B cell (primary cell): ENCODE measurements around the gene CAPN12. TPM values are rescaled to one million over a fixed set of nuclear protein-coding genes. Genes with fewer than 3 reads are reported as not detected.

ENCODE experiments used
- ATAC-seq: fragments of 200-7000 bp; cut with Tn5 transposase; one replicate; pipeline ENCODE4 v1.10.0; 2021; ENCODE audit warnings: low read depth, mild to moderate bottlenecking, moderate number of reproducible peaks, moderate library complexity
- CTCF ChIA-PET: fragments of 350-600 bp; sonication (Branson Sonifier 250); formaldehyde crosslinking; loops from one replicate; lab custom pipeline; 2021; ENCODE audit warnings: antibody characterized with exemption, inconsistent platforms; lab: Charles Lee
- POLR2A ChIA-PET: fragments of 350-600 bp; sonication (Branson Sonifier 250); formaldehyde crosslinking; loops from one replicate; lab custom pipeline; 2021; ENCODE audit warnings: antibody characterized with exemption; lab: Charles Lee
- DNase-seq: peaks from one replicate; pipeline ENCODE4 v3.0.0; 2013
- H2AFZ ChIP-seq: 2 replicates; pipeline ENCODE4 v1.6.1; 2012; ENCODE audit warnings: mild to moderate bottlenecking, low read depth, low read length; ENCODE audit not compliant: insufficient read depth, poor library complexity, severe bottlenecking
- H3K27ac ChIP-seq, 2 donors: 1 replicate in 1 of 2; 2 replicates in 1 of 2; pipeline ENCODE4 v1.5.1; 2012 to 2013; ENCODE audit warnings: low read length in 2 of 2, mild to moderate bottlenecking in 2 of 2, moderate library complexity in 1 of 2
- H3K27me3 ChIP-seq, 4 experiments: fragments of 200-600 bp in 1 of 4; sonication (generic) in 1 of 4; replicated peaks in 1 of 4; 1 replicate in 2 of 4; 2 replicates in 2 of 4; pipeline versions ENCODE4 v1.6.1 to v1.7.0; 2013 to 2016; ENCODE audit warnings: low read length in 3 of 4, mild to moderate bottlenecking in 2 of 4, mixed read lengths in 1 of 4, moderate library complexity in 1 of 4; ENCODE audit not compliant: insufficient read depth in 4 of 4, control insufficient read depth in 3 of 4; ENCODE audit errors: control extremely low read depth in 1 of 4
- H3K36me3 ChIP-seq, 2 experiments: replicated peaks in 1 of 2; 1 replicate in 1 of 2; 2 replicates in 1 of 2; pipeline versions ENCODE4 v1.6.1 to v1.7.1; 2013; ENCODE audit warnings: low read length in 1 of 2; ENCODE audit not compliant: insufficient read depth in 2 of 2, control insufficient read depth in 1 of 2; ENCODE audit errors: control extremely low read depth in 1 of 2, extremely low read depth in 1 of 2
- H3K4me1 ChIP-seq, 2 donors: fragments of 200-600 bp in 1 of 2; sonication (generic) in 1 of 2; 1 replicate in 1 of 2; 2 replicates in 1 of 2; pipeline versions ENCODE4 v1.5.1 to v1.6.1; 2013 to 2017; ENCODE audit warnings: low read length in 2 of 2; ENCODE audit not compliant: control insufficient read depth in 2 of 2, insufficient read depth in 2 of 2
- H3K4me2 ChIP-seq: replicated peaks from 2 replicates; pipeline ENCODE3; 2012; ENCODE audit warnings: mild to moderate bottlenecking, low read depth, low read length; ENCODE audit not compliant: poor library complexity, severe bottlenecking
- H3K4me3 ChIP-seq, 5 experiments: fragments of 200-600 bp in 1 of 5; sonication (generic) in 1 of 5; 1 replicate in 3 of 5; 2 replicates in 2 of 5; pipeline versions ENCODE4 v1.5.1 to v1.7.0; 2011 to 2016; ENCODE audit warnings: low read length in 4 of 5, mild to moderate bottlenecking in 4 of 5, low read depth in 2 of 5, control low read depth in 1 of 5, moderate library complexity in 1 of 5; ENCODE audit not compliant: insufficient read depth in 1 of 5; ENCODE audit errors: control extremely low read depth in 1 of 5, extremely low read depth in 1 of 5
- H3K79me2 ChIP-seq: fragments of 200-600 bp; sonication (generic); one replicate; pipeline ENCODE4 v1.6.0; 2016; ENCODE audit warnings: low read length; ENCODE audit not compliant: control insufficient read depth, insufficient read depth
- H3K9ac ChIP-seq: fragments of 200-600 bp; sonication (generic); 2 replicates; pipeline ENCODE4 v1.6.1; 2017; ENCODE audit warnings: mild to moderate bottlenecking, low read length, moderate library complexity
- H3K9me3 ChIP-seq, 3 donors: one replicate each; pipeline versions ENCODE4 v1.6.1 to v1.7.1; 2013; ENCODE audit warnings: low read length in 2 of 3; ENCODE audit not compliant: control insufficient read depth in 2 of 3, insufficient read depth in 1 of 3; ENCODE audit errors: control extremely low read depth in 1 of 3
- H4K20me1 ChIP-seq: 2 replicates; pipeline ENCODE4 v1.6.0; 2012; ENCODE audit warnings: mild to moderate bottlenecking, low read length; ENCODE audit not compliant: insufficient read depth, control insufficient read depth, poor library complexity, severe bottlenecking
- H3K27ac Mint-ChIP-seq: one replicate; pipeline ENCODE4 v1.8.0; 2021; ENCODE audit warnings: mixed read lengths
- H3K27me3 Mint-ChIP-seq: one replicate; pipeline ENCODE4 v1.8.0; 2021; ENCODE audit warnings: mixed read lengths
- H3K4me1 Mint-ChIP-seq: one replicate; pipeline ENCODE4 v1.8.0; 2021; ENCODE audit warnings: mixed read lengths
- H3K4me3 Mint-ChIP-seq: one replicate; pipeline ENCODE4 v1.8.0; 2021; ENCODE audit warnings: mixed read lengths
- H3K9me3 Mint-ChIP-seq: one replicate; pipeline ENCODE4 v1.8.0; 2022; ENCODE audit warnings: mixed read lengths; ENCODE audit not compliant: insufficient read depth
- EZH2 ChIP-seq: IDR thresholded peaks from 2 replicates; pipeline ENCODE4 v1.6.1; 2012; ENCODE audit warnings: borderline replicate concordance, low read depth, mild to moderate bottlenecking, moderate library complexity, low read length; ENCODE audit not compliant: insufficient read depth, poor library complexity, severe bottlenecking
- WGBS: methylation state at CpG from one replicate; pipeline ENCODE4 v1.1.5; 2013; ENCODE audit warnings: missing lambda C conversion rate; ENCODE audit not compliant: insufficient coverage; 5-methylcytosine and 5-hydroxymethylcytosine counted together
- intact Hi-C: fragments of 100-400 bp; cut with micrococcal nuclease; formaldehyde crosslinking; loops from one replicate; pipeline ENCODE4 v1.10.0; 2022
- polyA plus RNA-seq: library from polyadenylated mRNA; depleted of rRNA; stranded (reverse); fragments of >200 nt; gene quantifications from 2 replicates; pipeline ENCODE4 v1.2.3, GENCODE V29; 2012
- total RNA-seq, 2 donors: library from RNA; stranded (reverse); fragments of 120-200 nt in 1 of 2; gene quantifications; 1 replicate in 1 of 2; 2 replicates in 1 of 2; pipeline versions ENCODE4 v1.2.3 to v1.2.4, GENCODE V29; 2013 to 2022
- TF ChIP-seq, protein P1 (sequence below): fragments of 200-600 bp; IDR thresholded peaks from one replicate; pipeline ENCODE4 v1.8.0; 2022; ENCODE audit warnings: antibody characterized with exemption, mild to moderate bottlenecking

Gene CAPN12
- total and polyA plus RNA-seq, 2 donors (not counting 1 experiment from before 2014, with no cell fraction given): 28.6 to 104 TPM

DNA sequence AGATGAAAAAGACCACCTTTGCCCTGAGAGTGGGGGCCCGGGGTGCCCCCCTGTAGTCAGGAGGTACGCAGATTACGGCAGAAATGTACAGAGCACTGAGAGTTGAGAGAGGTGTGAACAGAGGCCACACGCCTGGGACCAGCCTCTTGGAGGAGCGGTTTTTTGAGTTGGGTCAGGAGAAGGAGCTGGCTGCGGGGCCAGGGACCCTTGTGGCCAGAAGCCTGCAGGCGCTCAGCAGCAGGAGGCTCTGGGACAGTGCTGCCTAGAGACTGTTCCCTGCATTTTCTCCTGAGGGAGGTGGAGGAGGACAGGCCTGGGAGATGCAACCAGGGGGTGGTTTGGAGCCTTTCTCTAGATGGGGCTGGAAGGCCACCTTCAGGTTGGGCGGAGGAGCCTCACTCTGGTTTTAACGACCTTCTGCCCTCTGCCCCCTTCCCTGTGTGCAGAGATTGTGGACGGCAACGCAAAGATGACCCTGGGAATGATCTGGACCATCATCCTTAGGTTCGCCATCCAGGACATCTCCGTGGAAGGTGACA lies 39.7 kb downstream of the CAPN12 start:
- WGBS: 96% methylated on average over 13 of the region's 13 CpGs
- Histone ChIP-seq H3K79me2 (peaks cover 13% of the 10 kb centered on the region), H3K36me3 (peaks cover 0 to 80% of the 10 kb centered on the region in 2 experiments), H3K9me3 (no peaks in the 10 kb centered on the region), H3K9ac (no peak overlapping the region), H3K4me1 (no peaks in the 10 kb centered on the region), H3K27ac (no peak overlapping the region), H3K4me2 (no peak overlapping the region), H2AFZ (no peak overlapping the region), H4K20me1 (peaks cover 22% of the 10 kb centered on the region), H3K4me3 (no peak overlapping the region), H3K27me3 (no peaks in the 10 kb centered on the region)
- ATAC-seq (no peak), DNase-seq (no peak)
- H3K27ac Mint-ChIP-seq: no peak overlapping the region
- ChIA-PET CTCF (interaction anchor here (0.9 kb wide), 1 partner anchor 226 kb away, joined by 3 read pairs; the partner anchor contains the start of genes MRPS12 and SARS2), POLR2A (no interaction called here)
- H3K27me3 Mint-ChIP-seq: no peaks in the 10 kb centered on the region
- no peaks in the 10 kb centered on the region for H3K4me1 Mint-ChIP-seq
- no peak for TF ChIP-seq EZH2
- TF ChIP-seq, protein P1, sequence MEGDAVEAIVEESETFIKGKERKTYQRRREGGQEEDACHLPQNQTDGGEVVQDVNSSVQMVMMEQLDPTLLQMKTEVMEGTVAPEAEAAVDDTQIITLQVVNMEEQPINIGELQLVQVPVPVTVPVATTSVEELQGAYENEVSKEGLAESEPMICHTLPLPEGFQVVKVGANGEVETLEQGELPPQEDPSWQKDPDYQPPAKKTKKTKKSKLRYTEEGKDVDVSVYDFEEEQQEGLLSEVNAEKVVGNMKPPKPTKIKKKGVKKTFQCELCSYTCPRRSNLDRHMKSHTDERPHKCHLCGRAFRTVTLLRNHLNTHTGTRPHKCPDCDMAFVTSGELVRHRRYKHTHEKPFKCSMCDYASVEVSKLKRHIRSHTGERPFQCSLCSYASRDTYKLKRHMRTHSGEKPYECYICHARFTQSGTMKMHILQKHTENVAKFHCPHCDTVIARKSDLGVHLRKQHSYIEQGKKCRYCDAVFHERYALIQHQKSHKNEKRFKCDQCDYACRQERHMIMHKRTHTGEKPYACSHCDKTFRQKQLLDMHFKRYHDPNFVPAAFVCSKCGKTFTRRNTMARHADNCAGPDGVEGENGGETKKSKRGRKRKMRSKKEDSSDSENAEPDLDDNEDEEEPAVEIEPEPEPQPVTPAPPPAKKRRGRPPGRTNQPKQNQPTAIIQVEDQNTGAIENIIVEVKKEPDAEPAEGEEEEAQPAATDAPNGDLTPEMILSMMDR: no peak
- no peak overlapping the region for H3K4me3 Mint-ChIP-seq
- intact Hi-C loops: no loop called here
- H3K9me3 Mint-ChIP-seq: no peaks in the 10 kb centered on the region

DNA sequence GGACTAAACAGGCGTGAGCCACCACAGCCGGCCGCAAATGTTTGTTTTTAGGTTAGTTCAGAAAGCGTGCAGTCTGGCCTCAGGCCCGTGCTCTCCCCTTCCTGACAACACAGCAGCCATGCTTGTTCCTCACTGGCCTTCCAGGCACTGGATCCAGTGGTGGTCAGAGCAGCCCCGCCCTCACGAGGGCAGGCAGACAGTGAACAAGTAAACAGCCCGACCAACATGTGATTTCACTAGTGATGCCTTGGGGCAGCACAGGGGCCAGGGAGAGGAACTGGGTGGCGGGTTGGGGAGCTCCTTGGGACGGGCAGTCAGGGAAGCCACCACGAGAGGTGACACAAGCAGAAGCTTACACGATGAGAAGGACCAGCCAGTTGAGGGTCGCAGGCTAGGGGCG lies 40.8 kb downstream of the CAPN12 start:
- 93% methylated on average over 13 of the region's 14 CpGs for WGBS
- Histone ChIP-seq H3K36me3 (peaks cover 0 to 69% of the 10 kb centered on the region in 2 experiments), H3K4me3 (no peak overlapping the region), H3K27ac (no peak overlapping the region), H2AFZ (no peak overlapping the region), H3K4me1 (peaks cover 0 to 4% of the 10 kb centered on the region in 2 donors), H3K79me2 (peaks cover 23% of the 10 kb centered on the region), H3K27me3 (no peaks in the 10 kb centered on the region), H3K9me3 (no peaks in the 10 kb centered on the region), H3K9ac (no peak overlapping the region), H3K4me2 (no peak overlapping the region), H4K20me1 (peaks cover 32% of the 10 kb centered on the region)
- intact Hi-C loops: no loop called here
- Mint-ChIP-seq H3K9me3 (no peaks in the 10 kb centered on the region), H3K27ac (no peak overlapping the region), H3K27me3 (no peaks in the 10 kb centered on the region), H3K4me1 (no peaks in the 10 kb centered on the region), H3K4me3 (no peak overlapping the region)
- DNase-seq (no peak), ATAC-seq (no peak)
- ChIA-PET CTCF (interaction anchor here (0.9 kb wide), 1 partner anchor 227 kb away, joined by 3 read pairs; the partner anchor contains the start of genes MRPS12 and SARS2), POLR2A (interaction anchor here (0.7 kb wide), 1 partner anchor 12 kb away, joined by 4 read pairs; no protein-coding TSS in a partner anchor)
- TF ChIP-seq, protein P1: no peak
- TF ChIP-seq EZH2: no peak
